ENCODE data around the gene PSME3.

DNA sequence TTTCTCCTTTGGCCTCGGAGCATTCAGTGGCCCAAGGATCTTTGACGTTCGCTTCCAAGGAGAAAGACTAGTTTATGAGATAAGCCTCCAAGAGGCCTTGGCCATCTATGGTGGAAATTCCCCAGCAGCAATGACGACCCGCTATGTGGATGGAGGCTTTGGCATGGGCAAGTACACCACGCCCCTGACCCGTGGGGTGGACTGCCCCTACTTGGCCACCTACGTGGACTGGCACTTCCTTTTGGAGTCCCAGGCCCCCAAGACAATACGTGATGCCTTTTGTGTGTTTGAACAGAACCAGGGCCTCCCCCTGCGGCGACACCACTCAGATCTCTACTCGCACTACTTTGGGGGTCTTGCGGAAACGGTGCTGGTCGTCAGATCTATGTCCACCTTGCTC, 19.2 kb downstream of the PSME3 start:
- TF ChIP-seq POLR2A (IDR thresholded peaks at IDR 0.05; ENCODE audit: low read length) (no peak), GATA1 (IDR thresholded peaks at IDR 0.05; ENCODE audit: low read depth, low read length) (no peak)
